Activated T-helper 1 cell treated with anti-CD3 and anti-CD28 coated beads, Interleukin-2, amount 50 U/mL, for 16 hours (primary cell): Measurements from ENCODE around the gene RAD54L2.
"Not testable (repeated sequence)": the region's sequence is repeated elsewhere in the genome, so short reads cannot be mapped to it uniquely, and the experiment has no call there.

ENCODE experiments used
- DNase-seq, 2 donors: peaks; one replicate each; pipeline ENCODE4 v3.0.0-alpha.2; 2020; ENCODE audit warnings: low read depth in 1 of 2, low spot score in 1 of 2

The RAD54L2 gene, protein sequence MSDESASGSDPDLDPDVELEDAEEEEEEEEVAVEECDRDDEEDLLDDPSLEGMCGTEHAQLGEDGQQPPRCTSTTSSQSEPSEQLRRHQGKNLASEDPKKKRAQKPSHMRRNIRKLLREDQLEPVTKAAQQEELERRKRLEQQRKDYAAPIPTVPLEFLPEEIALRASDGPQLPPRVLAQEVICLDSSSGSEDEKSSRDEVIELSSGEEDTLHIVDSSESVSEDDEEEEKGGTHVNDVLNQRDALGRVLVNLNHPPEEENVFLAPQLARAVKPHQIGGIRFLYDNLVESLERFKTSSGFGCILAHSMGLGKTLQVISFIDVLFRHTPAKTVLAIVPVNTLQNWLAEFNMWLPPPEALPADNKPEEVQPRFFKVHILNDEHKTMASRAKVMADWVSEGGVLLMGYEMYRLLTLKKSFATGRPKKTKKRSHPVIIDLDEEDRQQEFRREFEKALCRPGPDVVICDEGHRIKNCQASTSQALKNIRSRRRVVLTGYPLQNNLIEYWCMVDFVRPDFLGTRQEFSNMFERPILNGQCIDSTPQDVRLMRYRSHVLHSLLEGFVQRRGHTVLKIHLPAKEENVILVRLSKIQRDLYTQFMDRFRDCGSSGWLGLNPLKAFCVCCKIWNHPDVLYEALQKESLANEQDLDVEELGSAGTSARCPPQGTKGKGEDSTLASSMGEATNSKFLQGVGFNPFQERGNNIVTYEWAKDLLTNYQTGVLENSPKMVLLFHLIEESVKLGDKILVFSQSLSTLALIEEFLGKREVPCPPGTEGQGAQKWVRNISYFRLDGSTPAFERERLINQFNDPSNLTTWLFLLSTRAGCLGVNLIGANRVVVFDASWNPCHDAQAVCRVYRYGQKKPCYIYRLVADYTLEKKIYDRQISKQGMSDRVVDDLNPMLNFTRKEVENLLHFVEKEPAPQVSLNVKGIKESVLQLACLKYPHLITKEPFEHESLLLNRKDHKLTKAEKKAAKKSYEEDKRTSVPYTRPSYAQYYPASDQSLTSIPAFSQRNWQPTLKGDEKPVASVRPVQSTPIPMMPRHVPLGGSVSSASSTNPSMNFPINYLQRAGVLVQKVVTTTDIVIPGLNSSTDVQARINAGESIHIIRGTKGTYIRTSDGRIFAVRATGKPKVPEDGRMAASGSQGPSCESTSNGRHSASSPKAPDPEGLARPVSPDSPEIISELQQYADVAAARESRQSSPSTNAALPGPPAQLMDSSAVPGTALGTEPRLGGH (N-terminal part only)

DNA sequence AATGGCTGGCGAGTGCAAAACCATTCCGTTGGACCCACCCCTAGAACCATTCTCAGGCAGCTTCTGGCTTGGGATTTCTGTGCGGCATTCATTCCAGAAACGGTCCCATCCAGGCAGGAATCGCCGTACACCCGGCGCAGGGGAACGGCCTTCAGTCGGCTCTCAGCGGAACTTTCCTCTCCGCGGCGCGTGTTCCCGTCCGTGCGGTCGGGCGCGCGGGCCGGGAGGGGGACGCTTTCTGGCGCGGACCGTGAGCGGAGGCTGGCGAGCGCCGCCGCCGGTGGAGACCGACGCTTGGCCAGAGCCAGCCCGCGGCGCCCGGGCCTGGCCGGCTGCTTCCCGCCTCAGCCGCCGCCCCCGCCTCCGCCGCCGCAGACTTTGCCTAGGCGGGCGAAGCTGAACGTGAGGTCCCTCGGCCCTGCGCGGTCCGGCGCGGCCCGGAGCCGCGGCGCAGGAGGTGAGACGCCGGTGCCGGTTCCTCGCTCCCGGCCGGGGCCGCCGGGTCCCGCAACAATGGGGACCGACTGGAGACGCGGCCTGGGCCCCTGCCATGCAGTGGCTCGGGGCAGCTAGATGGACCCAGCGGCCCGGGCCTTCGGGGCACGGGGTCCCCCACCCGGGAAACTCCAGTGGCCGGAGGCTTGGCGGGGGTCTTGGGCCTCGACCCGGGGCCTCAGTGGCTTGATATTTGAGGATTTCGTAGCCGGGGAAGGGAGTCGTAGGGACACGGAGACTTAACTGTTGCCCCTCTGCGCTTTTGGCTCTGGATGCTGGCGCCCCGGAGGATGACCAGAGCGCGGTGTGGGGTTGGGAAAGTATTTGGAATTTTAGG is at the start of gene RAD54L2:
TSS of gene RAD54L2 (plus strand) at position 261 of the 832 bp plus-strand sequence. CDS start 51,702 bp downstream, outside the sequence.
- DNase-seq, result peak; percentile 63 to 65

DNA sequence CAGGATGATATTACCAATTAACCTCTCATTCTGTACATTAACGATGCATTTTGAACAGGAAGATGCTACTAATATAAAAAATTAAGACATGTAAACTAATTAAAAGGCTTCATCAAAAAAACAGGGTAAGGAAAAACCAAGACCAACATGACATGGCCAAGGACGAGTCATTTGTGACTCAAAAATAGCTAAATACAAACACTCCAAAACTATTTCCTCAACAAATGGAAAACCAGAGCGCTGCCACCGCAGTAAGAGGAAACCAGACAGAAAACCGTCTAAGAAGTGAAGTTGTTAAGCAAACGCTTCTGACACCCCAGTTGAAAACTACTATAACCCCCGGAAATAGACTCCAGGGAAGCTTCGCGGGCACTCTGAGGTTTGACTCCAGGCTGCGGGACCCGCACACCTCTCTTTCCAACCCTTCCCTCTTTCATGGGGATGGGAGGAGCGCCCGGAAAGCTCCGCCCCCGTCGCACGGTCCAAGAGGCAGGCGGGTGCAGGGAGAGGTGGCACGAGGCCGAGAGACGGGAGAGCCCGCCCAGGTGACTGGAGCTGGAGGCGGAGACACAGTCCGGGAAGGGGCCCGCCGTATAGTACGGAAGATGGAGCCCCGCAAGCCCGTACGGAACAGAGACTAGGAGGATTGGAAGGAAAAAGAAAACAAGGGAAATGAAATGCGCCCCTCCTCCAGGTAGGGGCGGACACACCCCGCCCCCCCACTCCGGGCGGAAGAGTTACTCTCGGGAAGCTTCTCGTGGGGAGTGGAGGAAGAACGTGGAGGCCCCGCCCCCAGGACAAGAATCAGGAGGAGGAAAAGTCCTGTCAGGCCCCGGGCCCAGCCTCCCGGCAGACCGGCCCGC is 39.4 kb upstream of the RAD54L2 start:
- DNase-seq, result peak; percentile 45 to 74

DNA sequence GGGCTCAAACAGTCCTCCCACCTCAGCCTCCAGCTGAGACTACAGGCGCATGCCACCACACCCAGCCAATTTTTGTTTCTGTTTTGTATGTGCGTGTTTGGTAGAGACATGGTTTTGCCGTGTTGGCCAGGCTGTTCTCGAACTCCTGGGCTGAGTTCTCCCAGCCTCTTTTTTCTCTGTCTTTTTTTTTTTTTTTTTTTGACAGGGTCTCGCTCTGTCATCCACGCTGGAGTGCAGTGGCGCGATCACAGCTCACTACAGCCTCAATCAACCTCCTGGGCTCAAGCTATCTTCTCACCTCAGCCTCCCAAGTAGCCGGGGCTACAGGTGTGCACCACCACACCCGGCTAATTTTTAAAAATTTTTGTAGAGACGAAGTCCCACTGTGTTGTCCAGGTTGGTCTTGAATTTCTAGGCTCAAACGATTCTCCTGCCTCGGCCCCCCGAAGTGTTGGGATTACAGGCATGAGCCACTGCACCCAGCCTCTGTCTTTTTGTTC is 37.8 kb upstream of the RAD54L2 start:
- no peak for DNase-seq

DNA sequence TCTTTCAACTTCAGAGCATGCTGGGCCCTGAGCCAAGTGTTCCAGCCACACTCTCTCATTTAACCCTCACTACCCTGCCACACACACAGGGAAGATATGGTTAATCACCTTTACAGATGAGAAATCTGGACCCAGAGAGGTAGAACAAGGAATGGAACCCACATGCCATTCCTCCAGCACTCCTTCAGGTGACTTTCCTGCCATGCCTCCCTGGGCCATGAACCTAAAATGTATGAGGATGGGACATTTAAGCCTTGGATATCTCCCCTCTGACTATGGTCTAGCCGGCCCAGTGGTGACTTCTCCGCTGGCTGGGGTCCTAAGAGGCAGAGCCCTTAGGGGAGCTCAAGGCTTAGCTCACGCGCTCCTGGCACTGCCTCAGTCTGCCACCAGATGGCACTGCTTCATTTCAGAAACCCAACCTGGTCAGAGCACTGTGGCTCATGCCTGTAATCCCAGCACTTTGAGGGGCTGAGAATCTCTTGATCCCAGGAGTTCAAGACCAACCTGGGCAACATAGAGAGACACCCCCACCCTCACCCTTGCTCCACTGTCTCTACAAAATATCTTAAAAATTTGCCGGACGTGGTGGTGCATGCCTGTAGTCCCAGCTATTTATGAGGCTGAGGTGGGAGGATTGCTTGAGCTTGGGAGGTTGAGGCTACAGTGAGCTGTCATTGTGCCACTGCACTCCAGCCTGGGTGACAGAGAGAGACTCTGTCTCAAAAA is 36.5 kb upstream of the RAD54L2 start:
- DNase-seq, result peak; percentile 61 to 64

DNA sequence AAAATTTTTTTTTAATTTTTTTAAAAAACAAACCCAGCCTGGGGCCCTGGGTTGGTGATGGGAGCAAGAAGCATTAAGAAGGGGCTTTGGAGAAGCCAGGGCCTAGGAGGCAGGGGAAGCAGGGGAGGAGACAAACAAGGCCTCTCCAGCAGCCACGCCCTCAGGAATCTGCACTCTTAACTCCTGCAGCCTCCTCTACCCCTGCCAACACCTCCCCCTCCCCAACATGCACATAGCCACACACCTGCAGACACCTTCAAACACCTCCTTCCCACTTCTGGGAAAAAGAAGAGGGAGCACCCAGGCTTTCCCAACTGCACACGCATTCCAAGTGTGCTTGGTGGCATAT is 36.0 kb upstream of the RAD54L2 start:
- DNase-seq, result no peak

DNA sequence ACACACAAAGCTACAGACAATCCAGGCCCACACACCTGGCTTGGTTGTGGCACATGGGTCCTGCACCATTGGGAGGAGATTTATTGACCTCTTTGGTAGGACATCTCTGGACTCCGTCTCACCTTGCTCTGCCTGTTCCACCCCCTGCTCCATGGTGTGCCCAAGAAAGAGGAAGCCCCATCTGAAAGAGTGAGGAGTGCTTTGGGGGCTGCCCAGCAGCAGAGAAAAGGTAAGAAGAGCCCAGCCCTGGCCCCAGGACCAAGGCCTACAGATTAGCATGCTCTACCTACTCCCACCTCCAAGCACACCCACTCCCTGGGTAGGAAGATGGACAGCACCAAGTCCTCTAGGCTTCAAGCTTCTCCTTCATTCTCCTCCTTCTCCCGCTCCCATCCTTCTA is 35.5 kb upstream of the RAD54L2 start:
- no peak for DNase-seq

DNA sequence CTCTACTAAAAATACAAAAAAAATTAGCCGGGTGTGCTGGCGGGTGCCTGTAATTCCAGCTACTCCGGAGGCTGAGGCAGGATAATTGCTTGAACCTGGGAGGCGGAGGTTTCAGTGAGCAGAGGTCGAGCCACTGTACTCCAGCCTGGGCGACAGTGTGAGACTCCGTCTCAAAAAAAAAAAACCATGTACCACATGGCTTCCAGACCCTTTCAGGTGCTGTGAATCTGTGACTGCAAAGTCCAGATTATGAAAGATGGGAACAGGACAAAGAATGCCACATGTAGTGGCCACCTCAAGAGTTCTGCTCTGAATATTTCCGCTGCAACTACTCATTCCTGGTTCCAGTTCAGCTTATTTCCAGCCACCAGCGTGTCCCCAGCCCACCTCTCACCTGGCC is 30.3 kb upstream of the RAD54L2 start:
- DNase-seq, result no peak

DNA sequence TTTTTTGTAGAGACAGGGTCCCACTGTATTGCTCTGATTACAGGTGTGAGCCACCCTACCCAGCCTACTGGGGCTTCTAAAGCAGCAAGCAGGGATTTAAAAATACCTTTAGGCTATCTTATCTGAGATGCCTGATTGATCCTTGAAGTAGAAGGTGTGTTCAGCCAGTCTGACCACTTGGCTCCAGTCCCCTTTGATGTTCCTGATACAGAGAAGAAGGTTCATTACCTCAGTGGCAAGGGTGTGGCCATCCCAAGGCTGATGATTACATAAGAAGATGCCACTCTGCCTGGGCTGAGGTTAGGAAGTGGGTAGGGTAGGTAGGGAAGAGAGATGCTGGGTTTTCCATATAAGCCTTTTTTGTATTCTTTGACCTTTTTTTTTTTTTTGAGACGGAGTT is 27.5 kb upstream of the RAD54L2 start:
- DNase-seq, result no peak

DNA sequence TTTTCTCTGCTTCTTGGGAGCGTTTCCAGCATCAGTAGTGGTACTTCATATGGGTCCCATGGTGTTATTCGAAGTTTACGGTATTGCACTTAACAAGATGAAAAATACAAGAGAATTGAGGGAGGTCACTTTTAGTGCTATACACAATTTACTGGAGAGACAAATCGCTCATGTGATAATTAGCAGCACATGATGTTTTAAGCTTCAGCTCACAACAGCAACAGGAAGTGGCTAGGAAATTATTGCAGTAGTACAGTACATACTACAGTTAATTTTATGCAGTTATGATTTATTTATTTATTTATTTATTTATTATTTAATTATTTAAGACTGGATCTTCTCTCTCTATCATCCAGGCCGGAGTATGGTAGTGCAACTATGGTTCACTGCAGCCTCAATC is 24.3 kb upstream of the RAD54L2 start:
- no peak for DNase-seq

DNA sequence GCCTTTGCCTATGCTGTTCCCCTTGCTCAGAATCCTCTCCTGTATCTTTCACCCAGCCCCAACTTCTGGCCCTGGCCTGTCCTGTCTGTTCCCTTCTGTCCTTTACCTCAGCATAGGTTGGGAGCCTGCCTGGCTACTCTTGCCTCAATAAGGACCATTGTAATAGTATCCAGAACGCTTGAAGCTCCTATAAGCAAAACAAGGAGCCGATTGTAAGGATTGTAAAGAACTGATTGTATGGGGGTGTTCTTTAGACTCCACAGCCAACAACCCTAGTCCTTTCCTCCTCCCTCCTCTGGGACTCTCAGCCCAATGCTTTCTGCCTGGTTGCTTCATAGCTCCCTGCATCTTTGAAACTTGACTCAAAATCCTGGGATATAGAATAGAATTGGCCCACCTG is 18.7 kb upstream of the RAD54L2 start:
- no peak for DNase-seq

DNA sequence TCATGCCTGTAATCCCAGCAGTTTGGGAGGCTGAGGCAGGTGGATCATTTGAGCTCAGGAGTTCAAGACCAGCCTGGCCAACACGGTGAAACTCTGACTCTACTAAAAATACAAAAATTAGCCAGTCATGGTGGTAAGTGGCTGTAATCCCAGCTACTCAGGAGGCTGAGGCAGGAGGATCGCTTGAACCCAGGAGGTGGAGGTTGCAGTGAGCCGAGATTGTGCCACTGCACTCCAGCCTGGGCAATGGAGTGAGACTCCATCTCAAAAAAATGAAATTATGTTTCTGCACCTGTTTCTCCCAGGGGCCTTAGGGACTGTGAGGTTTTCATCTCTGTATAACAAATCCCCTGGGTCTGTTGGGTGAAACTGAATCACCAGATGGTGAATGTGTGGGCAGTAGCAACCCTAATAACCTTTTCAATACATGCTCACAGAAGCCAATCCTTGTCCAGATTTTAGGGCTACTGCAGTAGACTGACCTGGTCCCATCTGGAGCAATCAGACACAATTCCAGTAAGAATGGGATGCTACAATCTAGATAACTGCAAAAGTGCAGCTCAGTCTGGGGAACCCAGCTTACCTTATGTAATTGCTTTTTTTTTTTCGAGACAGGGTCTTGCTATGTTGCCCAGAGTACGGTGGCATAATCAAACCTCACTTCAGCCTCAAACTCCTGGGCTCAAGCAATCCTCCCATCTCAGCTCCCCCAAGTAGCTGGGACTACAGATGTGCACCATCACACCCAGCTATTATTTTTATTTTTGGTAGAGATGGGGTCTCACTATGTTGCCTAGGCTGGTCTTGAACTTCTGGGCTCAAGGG is 17.4 kb upstream of the RAD54L2 start:
- not testable (repeated sequence) for DNase-seq

DNA sequence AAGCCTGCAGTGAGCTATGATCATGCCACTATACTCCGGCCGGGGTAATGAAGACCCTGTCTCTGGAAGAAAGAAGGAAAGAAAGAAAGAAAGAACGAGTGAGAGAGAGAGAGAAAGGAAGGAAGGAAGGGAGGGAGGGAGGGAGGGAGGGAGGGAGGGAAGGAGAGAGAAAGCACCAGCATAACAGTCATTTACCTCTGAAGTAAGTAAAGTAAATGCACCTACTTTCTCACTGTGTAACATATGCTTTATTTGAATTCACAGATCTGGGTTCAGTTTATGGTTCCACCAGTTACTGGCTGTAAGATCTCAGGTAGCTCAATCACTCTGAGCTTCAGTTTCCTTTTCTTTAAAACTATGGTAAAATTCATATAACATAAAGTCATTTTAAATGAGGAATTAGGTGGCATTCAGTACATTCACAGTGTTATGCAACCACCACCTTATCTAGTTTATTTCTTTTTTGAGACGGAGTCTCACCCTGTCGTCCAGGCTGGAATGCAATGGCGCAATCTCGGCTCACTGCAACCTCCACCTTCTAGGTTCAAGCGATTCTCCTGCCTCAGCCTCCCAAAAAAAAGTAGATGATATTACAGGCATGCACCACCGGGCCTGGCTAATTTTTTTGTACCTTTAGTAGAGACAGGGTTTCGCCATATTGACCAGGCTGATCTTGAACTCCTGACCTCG is 16.1 kb upstream of the RAD54L2 start:
- DNase-seq, result no peak

DNA sequence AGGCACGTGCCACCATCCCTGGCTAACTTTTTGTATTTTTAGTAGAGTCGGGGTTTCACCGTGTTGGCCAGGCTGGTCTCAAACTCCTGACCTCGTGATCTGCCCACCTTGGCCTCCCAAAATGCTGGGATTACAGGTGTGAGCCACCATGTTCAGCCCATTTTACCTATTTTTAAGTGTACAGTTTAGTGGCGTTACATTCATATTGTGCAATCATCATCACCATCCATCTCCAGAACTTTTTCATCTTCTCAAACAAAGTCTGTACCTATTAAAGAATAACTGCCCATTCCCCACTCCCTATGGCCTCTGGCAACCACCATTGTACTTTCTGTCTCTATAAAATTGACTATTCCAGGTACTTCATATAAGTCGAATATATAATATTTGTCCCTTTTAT is 13.6 kb upstream of the RAD54L2 start:
- DNase-seq, result not testable (repeated sequence)

DNA sequence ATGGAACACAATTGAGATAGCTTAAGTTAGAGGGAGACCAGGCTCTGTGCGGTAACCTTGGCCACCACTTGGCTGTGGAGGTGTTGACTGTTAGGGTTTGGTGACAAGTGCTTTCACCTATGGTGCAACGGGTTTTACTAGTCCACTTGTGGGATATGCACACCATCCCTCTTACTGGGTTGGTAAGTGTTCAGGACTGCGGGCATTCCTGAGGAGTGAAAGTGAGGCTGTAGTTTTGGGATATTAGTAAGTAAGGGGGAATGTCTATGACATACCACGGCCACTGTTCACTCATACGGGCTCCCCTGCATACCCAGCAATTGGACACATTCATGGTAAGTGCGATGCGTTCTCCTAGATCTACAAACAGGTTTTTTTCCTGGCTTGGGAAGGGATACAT is 8.0 kb upstream of the RAD54L2 start:
- DNase-seq, result no peak

DNA sequence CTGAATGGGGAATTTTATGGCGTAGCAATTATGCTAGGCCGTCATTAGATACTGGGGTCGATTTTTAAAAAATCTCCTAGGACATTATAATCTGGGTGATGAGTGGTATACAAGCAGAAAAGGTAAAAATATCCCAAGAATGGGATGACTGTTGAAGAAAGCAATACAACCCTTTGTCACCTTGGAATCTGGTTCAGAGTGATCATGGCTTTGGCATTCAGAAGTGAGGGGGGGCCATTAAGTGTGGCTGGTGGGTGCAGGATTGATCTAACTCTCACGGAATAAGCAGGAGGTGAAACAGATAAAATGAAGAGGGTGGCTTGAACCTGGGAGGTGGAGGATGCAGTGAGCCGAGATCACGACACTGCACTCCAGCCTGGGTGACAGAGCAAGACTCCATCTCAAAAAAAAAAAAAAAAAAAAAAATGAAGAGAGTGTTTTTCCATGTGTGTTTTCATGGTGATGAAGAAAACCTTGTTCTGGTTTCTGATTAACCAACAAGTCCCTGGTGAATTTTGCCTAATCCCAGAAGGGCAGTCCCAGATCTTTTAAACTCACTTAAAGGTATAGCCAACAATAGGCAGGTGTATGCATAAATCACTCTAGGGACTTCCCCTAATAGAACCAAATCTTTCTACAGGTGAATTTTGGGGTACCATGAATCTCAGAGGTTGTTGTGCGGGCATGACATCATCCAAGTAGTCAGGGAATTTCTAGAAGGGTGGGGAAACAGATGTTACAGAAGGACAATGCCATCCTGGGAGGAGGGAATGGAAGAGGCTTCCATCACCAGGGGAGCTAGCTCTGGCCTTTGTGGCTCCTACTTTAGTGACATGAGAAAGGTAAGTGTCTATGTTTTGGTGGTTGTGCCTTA is 3.1 kb upstream of the RAD54L2 start:
- no peak for DNase-seq

DNA sequence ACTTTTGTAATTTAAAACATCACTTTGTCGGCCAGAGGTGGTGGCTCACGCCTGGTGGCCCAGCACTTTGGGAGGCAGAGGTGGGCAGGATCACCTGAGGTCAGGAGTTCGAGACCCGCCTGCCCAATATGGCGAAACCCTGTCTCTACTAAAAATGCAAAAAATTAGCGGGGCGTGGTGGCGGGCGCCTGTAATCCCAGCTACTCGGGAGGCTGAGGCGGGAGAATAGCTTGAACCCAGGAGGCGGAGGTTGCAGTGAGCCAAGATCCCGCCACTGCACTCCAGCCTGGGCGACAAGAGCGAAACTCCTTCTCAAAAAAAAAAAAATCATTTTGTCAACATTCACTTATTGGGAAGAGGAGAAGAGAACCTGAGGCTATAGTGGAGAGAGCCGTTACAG is 888 bp upstream of the RAD54L2 start:
- not testable (repeated sequence) for DNase-seq

DNA sequence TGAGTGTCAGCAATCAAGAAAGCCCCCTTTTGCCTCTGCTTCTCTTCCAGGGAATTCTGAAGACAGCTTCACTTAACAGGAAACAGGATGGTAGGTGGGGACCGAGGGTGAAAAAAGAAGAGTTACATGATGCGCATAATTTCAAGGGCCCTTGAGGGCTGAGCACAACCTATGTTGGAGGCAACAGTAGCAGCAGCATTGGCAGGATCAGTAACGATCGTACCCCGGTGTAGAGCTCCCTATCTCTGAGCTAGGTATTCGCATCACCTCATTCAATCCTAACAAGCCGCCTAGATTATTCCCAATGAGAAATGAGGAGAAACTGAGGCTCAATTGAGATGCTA is 432 bp upstream of the RAD54L2 start:
- DNase-seq, result no peak
